IPS-18a (cell line): ENCODE data around the gene DGAT2L6.
A peak's percentile ranks its signal among the peaks of the same experiment; 100 is the strongest.

Source experiments
- H3K27ac ChIP-seq: one replicate; pipeline ENCODE4 v1.5.1; 2013; ENCODE audit warnings: low read length
- H3K27me3 ChIP-seq: one replicate; pipeline ENCODE4 v1.6.1; 2013; ENCODE audit warnings: mild to moderate bottlenecking, low read length; ENCODE audit not compliant: control insufficient read depth, insufficient read depth
- H3K36me3 ChIP-seq: one replicate; pipeline ENCODE4 v1.6.1; 2013; ENCODE audit warnings: low read depth, low read length; ENCODE audit not compliant: control insufficient read depth
- H3K4me1 ChIP-seq: one replicate; pipeline ENCODE4 v1.6.1; 2013; ENCODE audit warnings: low read depth, low read length; ENCODE audit not compliant: control insufficient read depth
- H3K4me3 ChIP-seq: one replicate; pipeline ENCODE4 v1.5.1; 2013; ENCODE audit warnings: low read length
- H3K9ac ChIP-seq: one replicate; pipeline ENCODE4 v1.6.1; 2013; ENCODE audit warnings: mild to moderate bottlenecking, low read length, moderate library complexity
- H3K9me3 ChIP-seq: one replicate; pipeline ENCODE4 v1.6.1; 2013; ENCODE audit warnings: low read depth, low read length; ENCODE audit not compliant: control insufficient read depth

The DGAT2L6 gene

GRCh38 chrX:70168238-70169188, 8.8 kb upstream of the DGAT2L6 start:
- Histone ChIP-seq H3K4me3 (peak overlapping the region; percentile 5), H3K9ac (peak overlapping the region; percentile 12), H3K9me3 (peaks cover 29% of the 10 kb centered on the region), H3K27ac (no peak overlapping the region), H3K27me3 (no peaks in the 10 kb centered on the region), H3K36me3 (peaks cover 9% of the 10 kb centered on the region), H3K4me1 (peaks cover 37% of the 10 kb centered on the region)

- peaks cover 37% of the 10 kb centered on the region for H3K4me1 ChIP-seq
- H3K27me3 ChIP-seq, result no peaks in the 10 kb centered on the region
- peak overlapping the region; percentile 5 for H3K4me3 ChIP-seq
- H3K27ac ChIP-seq, result no peak overlapping the region
- H3K9me3 ChIP-seq, result peaks cover 27% of the 10 kb centered on the region
- no peak overlapping the region for H3K9ac ChIP-seq
- peaks cover 9% of the 10 kb centered on the region for H3K36me3 ChIP-seq
These were observed 8.0 kb upstream of the DGAT2L6 start for GRCh38 chrX:70169281-70169680.

GRCh38 chrX:70171624-70172023, 5.7 kb upstream of the DGAT2L6 start:
- Histone ChIP-seq H3K4me1 (peaks cover 37% of the 10 kb centered on the region), H3K4me3 (peak overlapping the region; percentile 5), H3K27ac (no peak overlapping the region), H3K9me3 (peaks cover 17% of the 10 kb centered on the region), H3K9ac (no peak overlapping the region), H3K27me3 (no peaks in the 10 kb centered on the region), H3K36me3 (no peaks in the 10 kb centered on the region)

GRCh38 chrX:70172221-70172620, 5.1 kb upstream of the DGAT2L6 start:
- Histone ChIP-seq H3K27me3 (no peaks in the 10 kb centered on the region), H3K36me3 (no peaks in the 10 kb centered on the region), H3K9ac (no peak overlapping the region), H3K27ac (no peak overlapping the region), H3K4me3 (peak overlapping the region; percentile 5), H3K9me3 (peaks cover 17% of the 10 kb centered on the region), H3K4me1 (peaks cover 37% of the 10 kb centered on the region)

- Histone ChIP-seq H3K27me3 (no peaks in the 10 kb centered on the region), H3K9me3 (peaks cover 10% of the 10 kb centered on the region), H3K36me3 (no peaks in the 10 kb centered on the region), H3K9ac (no peak overlapping the region), H3K4me1 (peaks cover 32% of the 10 kb centered on the region), H3K27ac (no peak overlapping the region), H3K4me3 (no peak overlapping the region)
These were observed 4.3 kb upstream of the DGAT2L6 start for GRCh38 chrX:70172964-70173363.

GRCh38 chrX:70174754-70175153, 2.5 kb upstream of the DGAT2L6 start:
- Histone ChIP-seq H3K27me3 (no peaks in the 10 kb centered on the region), H3K4me3 (no peak overlapping the region), H3K9ac (no peak overlapping the region), H3K36me3 (no peaks in the 10 kb centered on the region), H3K4me1 (peaks cover 19% of the 10 kb centered on the region), H3K27ac (no peak overlapping the region), H3K9me3 (peaks cover 4% of the 10 kb centered on the region)

- Histone ChIP-seq H3K4me3 (no peak overlapping the region), H3K27me3 (no peaks in the 10 kb centered on the region), H3K27ac (no peak overlapping the region), H3K9me3 (peaks cover 4% of the 10 kb centered on the region), H3K4me1 (peaks cover 19% of the 10 kb centered on the region), H3K9ac (no peak overlapping the region), H3K36me3 (no peaks in the 10 kb centered on the region)
These were observed 1.9 kb upstream of the DGAT2L6 start for GRCh38 chrX:70175338-70175737.

GRCh38 chrX:70183091-70183490, 5.8 kb downstream of the DGAT2L6 start:
- Histone ChIP-seq H3K36me3 (no peaks in the 10 kb centered on the region), H3K9ac (no peak overlapping the region), H3K9me3 (no peaks in the 10 kb centered on the region), H3K27me3 (no peaks in the 10 kb centered on the region), H3K27ac (no peak overlapping the region), H3K4me3 (no peak overlapping the region), H3K4me1 (no peaks in the 10 kb centered on the region)

GRCh38 chrX:70190225-70190624, 12.9 kb downstream of the DGAT2L6 start:
- H3K9me3 ChIP-seq, result peaks cover 27% of the 10 kb centered on the region
- H3K4me1 ChIP-seq, result no peaks in the 10 kb centered on the region
- H3K36me3 ChIP-seq, result no peaks in the 10 kb centered on the region
- H3K27ac ChIP-seq, result no peak overlapping the region
- no peaks in the 10 kb centered on the region for H3K27me3 ChIP-seq
- H3K4me3 ChIP-seq, result no peak overlapping the region
- H3K9ac ChIP-seq, result no peak overlapping the region

GRCh38 chrX:70196961-70197720, 19.9 kb downstream of the DGAT2L6 start:
- Histone ChIP-seq H3K27ac (no peak overlapping the region), H3K4me1 (no peaks in the 10 kb centered on the region), H3K36me3 (no peaks in the 10 kb centered on the region), H3K9ac (no peak overlapping the region), H3K27me3 (no peaks in the 10 kb centered on the region), H3K4me3 (no peak overlapping the region), H3K9me3 (peaks cover 20% of the 10 kb centered on the region)

- Histone ChIP-seq H3K4me3 (no peak overlapping the region), H3K4me1 (no peaks in the 10 kb centered on the region), H3K9me3 (peaks cover 4% of the 10 kb centered on the region), H3K27me3 (no peaks in the 10 kb centered on the region), H3K9ac (no peak overlapping the region), H3K36me3 (no peaks in the 10 kb centered on the region), H3K27ac (no peak overlapping the region)
These were observed 24.4 kb downstream of the DGAT2L6 start for GRCh38 chrX:70201732-70202131.
